Natural killer cell treated with Interleukin-12 subunit alpha and Interleukin-12 subunit beta and Interleukin-15 and Interleukin-18, amount 100 ng/mL, for 72 hours (primary cell): ENCODE measurements around the gene UCP2. TPM values are rescaled to one million over a fixed set of nuclear protein-coding genes. Genes with fewer than 3 reads are reported as not detected.

Experiments used
- ATAC-seq, 2 donors: fragments of 150-1000 bp; cut with Tn5 transposase in 1 of 2; sonication (Bioruptor Pico), chemical (Tn5 transposase) in 1 of 2; 2 replicates each; pipeline ENCODE4 v1.10.0; 2021
- DNase-seq: peaks from one replicate; pipeline ENCODE4 v3.0.0; 2022; ENCODE audit warnings: low spot score
- H3K27ac Mint-ChIP-seq, 2 donors: 1 replicate in 1 of 2; 2 replicates in 1 of 2; pipeline ENCODE4 v1.8.0; 2022; ENCODE audit warnings: mixed read lengths in 2 of 2, mild to moderate bottlenecking in 1 of 2, moderate library complexity in 1 of 2
- H3K27me3 Mint-ChIP-seq, 2 donors: 1 replicate in 1 of 2; 2 replicates in 1 of 2; pipeline ENCODE4 v1.8.0; 2022; ENCODE audit warnings: mixed read lengths in 2 of 2
- H3K36me3 Mint-ChIP-seq: one replicate; pipeline ENCODE4 v1.8.0; 2022; ENCODE audit warnings: mixed read lengths
- H3K4me1 Mint-ChIP-seq, 2 donors: 1 replicate in 1 of 2; 2 replicates in 1 of 2; pipeline ENCODE4 v1.8.0; 2022; ENCODE audit warnings: low read depth in 2 of 2, mixed read lengths in 2 of 2, mild to moderate bottlenecking in 1 of 2
- H3K4me3 Mint-ChIP-seq: one replicate; pipeline ENCODE4 v1.8.0; 2022; ENCODE audit warnings: mixed read lengths
- H3K9me3 Mint-ChIP-seq: 2 replicates; pipeline ENCODE4 v1.8.0; 2022; ENCODE audit warnings: mixed read lengths
- total RNA-seq, 2 donors: library from RNA; stranded (reverse); gene quantifications; one replicate each; pipeline ENCODE4 v1.2.3, GENCODE V29; 2022

Gene UCP2
- total RNA-seq, 2 donors from 2014 or later: 333 to 668 TPM

- no peak overlapping the region for H3K4me3 Mint-ChIP-seq
- H3K4me1 Mint-ChIP-seq: peaks cover 24 to 34% of the 10 kb centered on the region in 2 donors
- peak overlapping the region; percentile 1 to 32 for H3K27ac Mint-ChIP-seq
- H3K27me3 Mint-ChIP-seq: no peaks in the 10 kb centered on the region
- DNase-seq (no peak), ATAC-seq (no peak)
- H3K9me3 Mint-ChIP-seq: no peaks in the 10 kb centered on the region
- peaks cover 16% of the 10 kb centered on the region for H3K36me3 Mint-ChIP-seq
Observed at GRCh38 chr11:74015919-74016684, 33.5 kb upstream of the UCP2 start.

- DNase-seq (no peak), ATAC-seq (no peak)
- H3K36me3 Mint-ChIP-seq: peaks cover 16% of the 10 kb centered on the region
- H3K27me3 Mint-ChIP-seq: no peaks in the 10 kb centered on the region
- H3K4me3 Mint-ChIP-seq: no peak overlapping the region
- peaks cover 36 to 46% of the 10 kb centered on the region in 2 donors for H3K4me1 Mint-ChIP-seq
- H3K9me3 Mint-ChIP-seq: no peaks in the 10 kb centered on the region
- H3K27ac Mint-ChIP-seq: no peak overlapping the region
Observed at GRCh38 chr11:74014880-74015279, 32.2 kb upstream of the UCP2 start.

DNA sequence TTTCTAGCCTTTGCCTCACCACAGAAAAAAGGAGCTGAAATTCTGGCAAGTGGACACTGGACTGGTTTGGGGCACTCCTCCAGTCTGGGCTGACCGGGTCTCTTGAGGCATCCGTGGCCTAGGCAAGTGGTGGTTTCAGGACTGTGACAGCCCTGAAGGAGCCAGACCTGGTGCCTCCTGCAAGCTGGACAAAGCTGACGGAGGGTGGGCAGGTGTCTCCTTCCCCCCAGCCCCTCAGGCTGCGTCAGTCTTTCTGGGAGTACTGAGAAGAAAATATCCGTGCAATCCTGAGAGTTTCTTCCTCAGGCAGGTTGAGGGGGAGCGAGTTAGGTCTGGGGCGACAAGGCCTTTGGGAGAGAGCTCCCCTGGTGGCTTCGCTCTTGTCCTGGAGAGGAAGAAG, 30.5 kb upstream of the UCP2 start:
- peaks cover 41 to 50% of the 10 kb centered on the region in 2 donors for H3K4me1 Mint-ChIP-seq
- H3K27ac Mint-ChIP-seq: no peak overlapping the region
- no peak overlapping the region for H3K4me3 Mint-ChIP-seq
- DNase-seq (no peak), ATAC-seq (no peak)
- no peaks in the 10 kb centered on the region for H3K27me3 Mint-ChIP-seq
- no peaks in the 10 kb centered on the region for H3K9me3 Mint-ChIP-seq
- peaks cover 16% of the 10 kb centered on the region for H3K36me3 Mint-ChIP-seq

DNA sequence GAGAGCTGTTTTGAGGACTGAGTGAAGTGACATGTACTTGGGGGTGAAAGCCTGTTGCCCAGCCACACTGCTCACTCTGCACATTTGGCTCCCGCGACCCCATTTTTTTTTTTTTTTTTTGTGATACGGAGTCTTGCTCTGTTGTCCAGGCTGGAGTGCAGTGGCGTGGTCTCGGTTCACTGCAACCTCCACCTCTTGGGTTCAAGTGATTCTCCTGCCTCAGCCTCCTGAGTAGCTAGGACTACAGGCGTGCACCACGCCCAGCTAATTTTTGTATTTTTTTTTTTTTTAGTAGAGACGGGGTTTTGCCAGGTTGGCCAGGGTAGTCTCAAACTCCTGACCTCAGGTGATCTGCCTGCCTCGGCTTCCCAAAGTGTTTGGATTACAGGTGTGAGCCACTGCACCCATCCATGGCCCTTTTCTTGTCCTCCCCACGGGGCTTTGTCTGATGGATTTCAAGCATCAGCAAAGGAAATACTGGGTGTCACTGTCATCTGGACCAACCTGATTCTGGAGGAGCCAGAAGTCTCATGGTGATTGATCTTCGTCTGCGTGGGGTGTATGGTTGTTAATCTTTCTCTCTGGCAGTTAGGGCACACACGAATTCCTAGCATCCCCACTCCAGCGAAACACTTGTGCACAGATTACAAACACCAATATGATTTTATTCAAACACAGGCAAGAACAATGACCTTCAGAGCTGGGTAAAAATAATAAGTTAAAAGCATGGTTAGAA, 29.6 kb upstream of the UCP2 start:
- Mint-ChIP-seq H3K9me3 (no peaks in the 10 kb centered on the region), H3K36me3 (peaks cover 16% of the 10 kb centered on the region), H3K27me3 (no peaks in the 10 kb centered on the region), H3K27ac (peak overlapping the region; percentile 88 to 93), H3K4me1 (peaks cover 40 to 49% of the 10 kb centered on the region in 2 donors), H3K4me3 (peak overlapping the region; percentile 64)
- DNase-seq (no peak), ATAC-seq (no peak)

- ATAC-seq: peak; percentile 78 to 89
- Mint-ChIP-seq H3K27me3 (no peaks in the 10 kb centered on the region), H3K27ac (peak overlapping the region; percentile 88 to 93), H3K9me3 (no peaks in the 10 kb centered on the region), H3K4me1 (peaks cover 40 to 45% of the 10 kb centered on the region in 2 donors), H3K36me3 (peaks cover 8% of the 10 kb centered on the region), H3K4me3 (peak overlapping the region; percentile 64)
- DNase-seq: peak; percentile 65
Observed at GRCh38 chr11:74011360-74012073, 28.9 kb upstream of the UCP2 start.

DNA sequence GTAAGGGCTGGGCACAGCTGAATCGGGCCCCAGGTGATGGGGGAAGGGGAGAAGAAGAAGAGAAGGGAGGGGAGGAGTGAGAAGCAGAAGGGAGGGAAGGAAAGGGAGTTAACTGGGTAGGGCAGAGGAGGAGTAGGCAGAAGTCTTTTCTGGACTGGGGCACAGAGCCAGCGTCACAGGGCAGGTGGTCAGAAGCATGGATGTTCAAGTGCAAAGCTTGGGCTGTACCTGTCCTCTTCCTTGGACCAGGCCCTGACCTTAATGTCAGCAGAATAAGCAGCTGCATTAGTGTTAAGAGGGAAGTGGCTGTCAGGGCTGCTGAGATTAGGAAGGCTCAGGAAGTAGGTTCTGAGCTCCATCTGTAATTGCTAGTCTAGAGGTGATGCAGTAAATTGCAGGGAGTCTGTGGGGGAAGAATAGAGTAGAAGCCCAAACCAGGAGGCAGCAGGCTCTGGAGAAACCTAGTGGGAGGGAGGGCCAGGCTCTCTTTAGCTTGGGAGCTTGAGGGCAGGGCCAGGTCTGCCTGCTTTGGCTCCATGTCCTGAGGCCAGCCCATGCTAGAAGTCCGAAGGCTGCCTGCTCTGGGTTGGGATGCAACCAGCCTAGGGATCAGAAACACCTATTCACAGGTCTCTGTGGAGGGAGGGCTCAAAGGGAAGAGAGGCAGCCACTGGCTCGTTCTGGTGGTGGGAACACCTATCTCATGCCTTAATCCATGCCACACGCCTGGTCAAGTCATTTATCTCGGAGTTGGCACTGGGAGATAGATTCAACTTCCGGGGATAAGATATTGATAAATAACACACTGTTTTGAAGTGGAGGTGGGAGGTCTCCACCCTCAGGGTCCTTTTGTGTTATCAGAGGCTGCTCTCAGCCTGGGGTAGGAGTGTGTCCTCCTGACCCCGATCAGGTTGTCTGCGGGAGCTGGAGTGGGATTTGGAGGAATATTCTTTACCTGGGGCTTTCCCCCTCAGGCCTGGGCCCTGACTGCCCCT, 28.0 kb upstream of the UCP2 start:
- DNase-seq (no peak), ATAC-seq (no peak)
- H3K36me3 Mint-ChIP-seq: no peaks in the 10 kb centered on the region
- H3K9me3 Mint-ChIP-seq: no peaks in the 10 kb centered on the region
- peak overlapping the region; percentile 30 for H3K4me3 Mint-ChIP-seq
- peak overlapping the region; percentile 88 to 93 for H3K27ac Mint-ChIP-seq
- H3K27me3 Mint-ChIP-seq: no peaks in the 10 kb centered on the region
- H3K4me1 Mint-ChIP-seq: peaks cover 41 to 45% of the 10 kb centered on the region in 2 donors

- Mint-ChIP-seq H3K36me3 (no peaks in the 10 kb centered on the region), H3K4me1 (peaks cover 49% of the 10 kb centered on the region in 2 donors), H3K9me3 (no peaks in the 10 kb centered on the region), H3K27ac (peak overlapping the region; percentile 88 to 93), H3K27me3 (no peaks in the 10 kb centered on the region), H3K4me3 (peak overlapping the region; percentile 30)
- ATAC-seq (no peak), DNase-seq (no peak)
Observed at GRCh38 chr11:74009675-74010305, 27.1 kb upstream of the UCP2 start.

GRCh38 chr11:74009230-74009547, 26.5 kb upstream of the UCP2 start:
- Mint-ChIP-seq H3K36me3 (no peaks in the 10 kb centered on the region), H3K27me3 (no peaks in the 10 kb centered on the region), H3K4me3 (no peak overlapping the region), H3K9me3 (no peaks in the 10 kb centered on the region), H3K27ac (peak overlapping the region; percentile 88 to 93), H3K4me1 (peaks cover 49 to 55% of the 10 kb centered on the region in 2 donors)
- ATAC-seq (no peak), DNase-seq (no peak)

DNA sequence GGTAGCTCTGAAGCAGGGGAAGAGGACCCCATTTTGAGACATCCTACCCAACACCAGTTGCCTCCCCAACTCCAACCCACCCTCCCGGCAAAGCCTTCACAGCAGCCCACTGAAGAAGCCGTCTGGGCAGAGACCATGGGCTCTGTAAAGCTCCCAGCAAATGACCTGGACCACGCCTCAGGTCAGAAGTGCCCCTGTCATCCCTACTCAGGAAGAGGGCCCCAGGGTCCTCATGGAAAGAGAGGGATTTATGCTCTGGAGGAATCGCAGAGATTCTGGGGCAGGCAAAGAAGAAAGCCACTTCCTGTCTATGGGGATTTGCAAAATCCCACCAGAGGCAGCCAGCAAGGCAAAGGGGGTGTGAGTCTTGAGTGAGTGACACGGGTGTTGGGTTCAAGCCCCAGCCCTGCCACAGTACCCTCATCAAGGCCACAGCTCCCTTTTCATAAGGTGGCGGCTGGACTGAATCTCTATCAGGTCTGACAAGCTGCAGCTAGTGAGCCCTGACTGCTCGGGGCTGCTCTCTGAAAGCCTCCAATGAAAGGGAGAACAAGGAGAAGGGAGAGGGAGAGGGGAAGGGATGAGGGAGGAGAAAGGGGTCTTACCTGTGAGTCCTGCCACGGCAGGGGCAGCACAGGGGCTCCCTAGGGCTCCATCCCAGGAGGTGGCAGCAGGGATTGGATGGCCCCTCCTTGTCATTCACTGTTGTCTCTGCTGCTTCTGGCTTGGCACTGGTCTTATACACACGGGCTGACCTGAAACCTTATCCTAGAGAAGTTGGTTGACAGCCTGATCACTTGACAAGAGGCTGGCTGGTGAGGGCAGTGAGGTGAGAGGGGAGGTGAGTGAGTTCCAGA, 26.0 kb upstream of the UCP2 start, which contains the start of gene UCP3:
Gene UCP3, minus strand, starts transcription at position 713 of the 857 bp plus-strand sequence. CDS start 2,043 bp downstream, outside the sequence.
- DNase-seq (no peak), ATAC-seq (no peak)
- peak within 1 kb of the TSS; percentile 88 to 93 for H3K27ac Mint-ChIP-seq
- no peaks in the 10 kb centered on the region for H3K27me3 Mint-ChIP-seq
- peaks cover 49 to 60% of the 10 kb centered on the region in 2 donors for H3K4me1 Mint-ChIP-seq
- H3K36me3 Mint-ChIP-seq: no peaks in the 10 kb centered on the region
- H3K9me3 Mint-ChIP-seq: no peaks in the 10 kb centered on the region
- peak within 1 kb of the TSS; percentile 32 for H3K4me3 Mint-ChIP-seq

DNA sequence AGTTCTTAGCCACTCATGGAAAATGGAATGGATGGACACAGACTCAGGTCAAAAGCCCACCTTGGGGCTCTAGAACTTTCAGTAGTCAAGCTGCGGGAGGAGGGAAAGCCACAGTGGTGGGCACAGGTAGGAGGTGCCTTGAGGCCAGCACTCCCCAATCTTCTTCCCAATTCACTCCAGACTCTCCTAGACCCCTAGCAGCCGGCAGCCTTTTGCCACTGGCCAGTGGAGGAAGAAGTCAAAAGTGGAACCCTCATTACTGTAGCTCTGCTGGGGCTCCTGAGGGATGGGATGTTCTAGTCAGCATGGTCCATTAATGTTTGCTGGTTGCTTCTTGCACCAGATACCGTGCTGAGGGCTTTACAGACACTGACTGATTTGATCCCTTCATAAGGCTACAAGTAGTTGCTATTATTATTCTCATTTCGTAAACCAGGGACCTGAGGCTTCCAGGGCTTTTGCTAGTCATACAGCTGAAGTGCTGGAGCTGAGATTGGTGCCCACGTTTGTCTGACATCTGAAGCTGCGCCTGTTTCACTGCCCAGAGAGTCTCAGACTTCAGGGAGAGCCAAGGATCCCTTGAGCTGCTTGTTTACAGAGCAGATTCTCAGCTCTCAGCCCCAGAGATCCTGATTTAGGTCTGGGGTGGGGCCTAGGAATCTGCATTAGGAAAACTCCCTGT, 25.2 kb upstream of the UCP2 start:
- DNase-seq: no peak
- H3K4me1 Mint-ChIP-seq: peaks cover 54 to 66% of the 10 kb centered on the region in 2 donors
- peak overlapping the region; percentile 74 to 89 for H3K27ac Mint-ChIP-seq
- no peaks in the 10 kb centered on the region for H3K36me3 Mint-ChIP-seq
- no peak overlapping the region for H3K4me3 Mint-ChIP-seq
- ATAC-seq: no peak
- H3K27me3 Mint-ChIP-seq: no peaks in the 10 kb centered on the region
- no peaks in the 10 kb centered on the region for H3K9me3 Mint-ChIP-seq

- no peak for ATAC-seq
- H3K4me3 Mint-ChIP-seq: no peak overlapping the region
Observed at GRCh38 chr11:74006743-74007304, 24.2 kb upstream of the UCP2 start.

More at GRCh38 chr11:74006743-74007304, 24.2 kb upstream of the UCP2 start:
- Mint-ChIP-seq H3K27ac (peak overlapping the region; percentile 44 to 61), H3K27me3 (no peaks in the 10 kb centered on the region), H3K4me1 (peaks cover 61 to 70% of the 10 kb centered on the region in 2 donors), H3K36me3 (no peaks in the 10 kb centered on the region), H3K9me3 (no peaks in the 10 kb centered on the region)
- DNase-seq: no peak
